ENCODE results near the gene SCCPDH. TPM values are rescaled to one million over a fixed set of nuclear protein-coding genes. Genes with fewer than 3 reads are reported as not detected.
A peak's percentile ranks its signal among the peaks of the same experiment; 100 is the strongest.

SCCPDH gene
- total and polyA plus RNA-seq, 9 of the 15 experiments (the other 6 are each of a cell fraction or from before 2014, with no cell fraction given), result 7.0 to 61.9 (median 38.3) TPM

DNA sequence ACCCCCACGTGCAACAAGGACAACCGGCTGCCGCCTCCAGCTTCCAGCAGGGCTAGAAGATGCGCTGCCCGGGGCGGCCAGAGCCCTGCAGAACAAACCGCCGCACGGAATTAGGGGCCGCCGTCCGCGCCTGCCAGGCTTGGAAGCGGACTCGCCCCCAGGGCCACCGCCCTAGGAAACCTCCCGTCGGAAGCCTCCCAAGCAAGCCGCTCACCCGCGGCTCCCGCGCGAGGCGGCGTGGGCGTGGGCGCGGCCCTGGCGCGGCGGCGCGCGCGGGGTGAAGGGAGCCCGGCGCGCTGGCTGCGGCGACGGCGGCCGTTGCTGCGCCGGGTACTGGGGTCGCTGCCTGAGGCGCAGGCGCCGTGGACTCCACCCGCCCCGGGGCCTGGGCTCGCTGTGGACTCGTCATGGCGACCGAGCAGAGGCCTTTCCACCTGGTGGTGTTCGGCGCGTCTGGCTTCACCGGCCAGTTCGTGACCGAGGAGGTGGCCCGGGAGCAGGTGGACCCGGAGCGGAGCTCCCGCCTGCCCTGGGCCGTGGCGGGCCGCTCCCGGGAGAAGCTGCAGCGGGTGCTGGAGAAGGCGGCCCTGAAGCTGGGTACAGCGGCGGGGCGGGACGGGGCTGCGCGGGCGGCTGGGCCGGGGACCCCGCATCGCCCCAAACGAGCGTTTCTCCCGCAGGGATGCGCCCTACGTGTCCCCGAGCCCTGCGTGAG, at the start of gene SCCPDH (continued):
- TF ChIP-seq, protein P1, sequence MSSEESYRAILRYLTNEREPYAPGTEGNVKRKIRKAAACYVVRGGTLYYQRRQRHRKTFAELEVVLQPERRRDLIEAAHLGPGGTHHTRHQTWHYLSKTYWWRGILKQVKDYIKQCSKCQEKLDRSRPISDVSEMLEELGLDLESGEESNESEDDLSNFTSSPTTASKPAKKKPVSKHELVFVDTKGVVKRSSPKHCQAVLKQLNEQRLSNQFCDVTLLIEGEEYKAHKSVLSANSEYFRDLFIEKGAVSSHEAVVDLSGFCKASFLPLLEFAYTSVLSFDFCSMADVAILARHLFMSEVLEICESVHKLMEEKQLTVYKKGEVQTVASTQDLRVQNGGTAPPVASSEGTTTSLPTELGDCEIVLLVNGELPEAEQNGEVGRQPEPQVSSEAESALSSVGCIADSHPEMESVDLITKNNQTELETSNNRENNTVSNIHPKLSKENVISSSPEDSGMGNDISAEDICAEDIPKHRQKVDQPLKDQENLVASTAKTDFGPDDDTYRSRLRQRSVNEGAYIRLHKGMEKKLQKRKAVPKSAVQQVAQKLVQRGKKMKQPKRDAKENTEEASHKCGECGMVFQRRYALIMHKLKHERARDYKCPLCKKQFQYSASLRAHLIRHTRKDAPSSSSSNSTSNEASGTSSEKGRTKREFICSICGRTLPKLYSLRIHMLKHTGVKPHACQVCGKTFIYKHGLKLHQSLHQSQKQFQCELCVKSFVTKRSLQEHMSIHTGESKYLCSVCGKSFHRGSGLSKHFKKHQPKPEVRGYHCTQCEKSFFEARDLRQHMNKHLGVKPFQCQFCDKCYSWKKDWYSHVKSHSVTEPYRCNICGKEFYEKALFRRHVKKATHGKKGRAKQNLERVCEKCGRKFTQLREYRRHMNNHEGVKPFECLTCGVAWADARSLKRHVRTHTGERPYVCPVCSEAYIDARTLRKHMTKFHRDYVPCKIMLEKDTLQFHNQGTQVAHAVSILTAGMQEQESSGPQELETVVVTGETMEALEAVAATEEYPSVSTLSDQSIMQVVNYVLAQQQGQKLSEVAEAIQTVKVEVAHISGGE (CRISPR knock-in tag; IDR thresholded peaks at IDR 0.05), result 0 out of 6 replicates have a peak, but pooled peaks of 1 of the 3 experiments have one; percentile 32
- peak; percentile 58; the same call in 1 of the 2 replicates for TF ChIP-seq GTF2E2 (tag; IDR thresholded peaks at IDR 0.05)
- no peak for TF ChIP-seq SMARCB1 (IDR thresholded peaks at IDR 0.05; ENCODE audit: insufficient read length, low read depth)
- TF ChIP-seq SIN3A (IDR thresholded peaks at IDR 0.05; ENCODE audit: borderline replicate concordance in 2 of 2, control insufficient read depth in 1 of 2, low read depth in 2 of 2, low read length in 2 of 2), result no peak; a peak in 1 of 4 replicates
- no peak for TF ChIP-seq ZNF274 (IDR thresholded peaks at IDR 0.05; ENCODE audit: borderline replicate concordance, low read depth, low read length)
- TF ChIP-seq ZSCAN32 (CRISPR knock-in tag; IDR thresholded peaks at IDR 0.05), result no peak
- TF ChIP-seq YY1 (IDR thresholded peaks at IDR 0.05; ENCODE audit: borderline replicate concordance in 1 of 3, control insufficient read depth in 1 of 3, extremely low read depth in 1 of 3, insufficient read depth in 3 of 3, insufficient read length in 1 of 3, insufficient replicate concordance in 2 of 3, low read depth in 1 of 3, low read length in 2 of 3), result peak; percentile 7 to 77 (median 72)
- 0 out of 2 replicates have a peak, but pooled peaks have one; percentile 30 for TF ChIP-seq SIN3B (IDR thresholded peaks at IDR 0.05; ENCODE audit: low read depth)
- TF ChIP-seq, protein P2, sequence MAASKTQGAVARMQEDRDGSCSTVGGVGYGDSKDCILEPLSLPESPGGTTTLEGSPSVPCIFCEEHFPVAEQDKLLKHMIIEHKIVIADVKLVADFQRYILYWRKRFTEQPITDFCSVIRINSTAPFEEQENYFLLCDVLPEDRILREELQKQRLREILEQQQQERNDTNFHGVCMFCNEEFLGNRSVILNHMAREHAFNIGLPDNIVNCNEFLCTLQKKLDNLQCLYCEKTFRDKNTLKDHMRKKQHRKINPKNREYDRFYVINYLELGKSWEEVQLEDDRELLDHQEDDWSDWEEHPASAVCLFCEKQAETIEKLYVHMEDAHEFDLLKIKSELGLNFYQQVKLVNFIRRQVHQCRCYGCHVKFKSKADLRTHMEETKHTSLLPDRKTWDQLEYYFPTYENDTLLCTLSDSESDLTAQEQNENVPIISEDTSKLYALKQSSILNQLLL (CRISPR knock-in tag; IDR thresholded peaks at IDR 0.05; ENCODE audit: borderline replicate concordance), result no peak
- TF ChIP-seq, protein P3, sequence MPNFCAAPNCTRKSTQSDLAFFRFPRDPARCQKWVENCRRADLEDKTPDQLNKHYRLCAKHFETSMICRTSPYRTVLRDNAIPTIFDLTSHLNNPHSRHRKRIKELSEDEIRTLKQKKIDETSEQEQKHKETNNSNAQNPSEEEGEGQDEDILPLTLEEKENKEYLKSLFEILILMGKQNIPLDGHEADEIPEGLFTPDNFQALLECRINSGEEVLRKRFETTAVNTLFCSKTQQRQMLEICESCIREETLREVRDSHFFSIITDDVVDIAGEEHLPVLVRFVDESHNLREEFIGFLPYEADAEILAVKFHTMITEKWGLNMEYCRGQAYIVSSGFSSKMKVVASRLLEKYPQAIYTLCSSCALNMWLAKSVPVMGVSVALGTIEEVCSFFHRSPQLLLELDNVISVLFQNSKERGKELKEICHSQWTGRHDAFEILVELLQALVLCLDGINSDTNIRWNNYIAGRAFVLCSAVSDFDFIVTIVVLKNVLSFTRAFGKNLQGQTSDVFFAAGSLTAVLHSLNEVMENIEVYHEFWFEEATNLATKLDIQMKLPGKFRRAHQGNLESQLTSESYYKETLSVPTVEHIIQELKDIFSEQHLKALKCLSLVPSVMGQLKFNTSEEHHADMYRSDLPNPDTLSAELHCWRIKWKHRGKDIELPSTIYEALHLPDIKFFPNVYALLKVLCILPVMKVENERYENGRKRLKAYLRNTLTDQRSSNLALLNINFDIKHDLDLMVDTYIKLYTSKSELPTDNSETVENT (CRISPR knock-in tag; IDR thresholded peaks at IDR 0.05), result peak; percentile 22; the same call in 1 of the 2 replicates
- TF ChIP-seq ZFPM2 (CRISPR knock-in tag; IDR thresholded peaks at IDR 0.05), result no peak
- no peak for TF ChIP-seq ZNF707 (CRISPR knock-in tag; conservative IDR thresholded peaks at IDR 0.05)
- no peak for TF ChIP-seq SIX5 (IDR thresholded peaks at IDR 0.05; ENCODE audit: borderline replicate concordance in 1 of 2, insufficient read depth in 1 of 2, low read depth in 1 of 2, low read length in 2 of 2)
- TF ChIP-seq MCM7 (IDR thresholded peaks at IDR 0.05), result no peak
- peak in 1 of 2 experiments; percentile 19; a peak in 1 of 4 replicates for TF ChIP-seq RCOR1 (IDR thresholded peaks at IDR 0.05; ENCODE audit: borderline replicate concordance in 1 of 2, low read depth in 2 of 2, low read length in 2 of 2)
- no peak; the same call in 1 of the 2 replicates for TF ChIP-seq EP300 (IDR thresholded peaks at IDR 0.05; ENCODE audit: low read length)
- TF ChIP-seq HNRNPLL (IDR thresholded peaks at IDR 0.05; ENCODE audit: low read depth, low read length, poor library complexity, severe bottlenecking), result peak; percentile 61
- peak; percentile 39 for TF ChIP-seq POLR2AphosphoS5 (IDR thresholded peaks at IDR 0.05; ENCODE audit: control insufficient read depth, insufficient read depth, low read depth, low read length)
